ENCODE data around the gene MCIDAS. TPM values are rescaled to one million over a fixed set of nuclear protein-coding genes. Genes with fewer than 3 reads are reported as not detected.

MCIDAS gene
- total and polyA plus RNA-seq, 10 of the 15 experiments (the other 5 are each of a cell fraction or from before 2014, with no cell fraction given), result not detected

DNA sequence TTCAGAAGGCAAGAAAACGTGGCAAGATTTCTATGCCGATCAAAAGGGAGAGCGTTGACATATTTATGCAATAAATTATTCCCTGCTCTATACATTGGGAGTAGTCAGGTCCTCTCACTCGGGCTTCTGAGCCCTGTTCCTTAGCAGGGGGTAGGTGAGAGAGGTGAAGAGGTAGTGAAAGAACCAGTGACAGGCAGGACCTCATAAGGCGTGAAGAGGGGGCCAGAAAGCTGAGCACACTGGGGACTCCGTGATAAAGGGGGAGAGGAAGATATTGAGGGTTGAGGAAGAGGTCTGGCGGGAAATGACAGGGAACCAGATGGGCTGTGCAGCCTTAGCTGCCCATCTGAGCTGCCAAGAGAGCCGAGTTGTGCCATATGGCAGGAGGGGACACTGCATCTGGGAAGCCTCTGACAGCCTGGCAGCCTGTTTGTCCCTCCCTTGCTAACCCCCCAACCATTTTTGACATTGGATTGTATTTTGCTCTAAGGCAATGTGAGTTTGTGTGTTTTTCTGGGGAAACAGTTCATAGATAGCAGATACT, 53.4 kb downstream of the MCIDAS start:
- WGBS (ENCODE audit: insufficient coverage, insufficient replicate concordance, low lambda C conversion rate, missing lambda C conversion rate), result 7% methylated on average over 8 of the region's 8 CpGs
- in situ Hi-C loops (cut with MboI), result loop anchor here (5.0 to 10.0 kb wide), 2 partner anchors 514 to 1021 kb away; no protein-coding TSS in a partner anchor
- Histone ChIP-seq H3K27ac (ENCODE audit: control insufficient read depth, insufficient read depth) (no peak overlapping the region), H3K36me3 (ENCODE audit: control insufficient read depth in 2 of 2, insufficient read depth in 2 of 2, low read length in 1 of 2) (no peaks in the 10 kb centered on the region), H3K9ac (ENCODE audit: control insufficient read depth, insufficient read depth, low read length) (no peak overlapping the region), H3K79me2 (ENCODE audit: control insufficient read depth, insufficient read depth, low read length) (no peaks in the 10 kb centered on the region), H3K9me3 (replicated peaks; ENCODE audit: control insufficient read depth, insufficient read depth, low read length) (no peaks in the 10 kb centered on the region; the same call in 2 of the 3 replicates), H4K20me1 (ENCODE audit: control insufficient read depth, insufficient read depth) (no peaks in the 10 kb centered on the region), H2AFZ (ENCODE audit: control insufficient read depth, low read depth, low read length) (peak overlapping the region; percentile 72), H3K4me3 (peak overlapping the region; percentile 68), H3K4me2 (ENCODE audit: control insufficient read depth, insufficient read depth) (peak overlapping the region; percentile 99), H3K4me1 (ENCODE audit: control insufficient read depth, insufficient read depth, low read length) (peaks cover 9% of the 10 kb centered on the region), H3K27me3 (replicated peaks in 1 of 2; ENCODE audit: control insufficient read depth in 2 of 2, insufficient read depth in 2 of 2, low read length in 1 of 2) (peaks cover 3 to 22% of the 10 kb centered on the region in 2 experiments; a peak in 3 of 4 replicates)
- SMC1A ChIA-PET (ENCODE audit: uncharacterized antibody, unreplicated experiment), result no interaction called here
- no TSS peak for BruUV-seq (replicated peaks)
- CTCF ChIA-PET, result interaction anchor here (1.0 to 1.4 kb wide), 2 partner anchors 17 to 518 kb away, joined by 4 read pairs; no protein-coding TSS in a partner anchor
- peak; percentile 5 for ATAC-seq
- intact Hi-C loops (cut with micrococcal nuclease; ENCODE audit: unreplicated experiment), result loop anchor here (2.0 to 10.0 kb wide), 5 partner anchors 84 to 1091 kb away; partner anchors contain the start of genes DHX29 and MTREX
- no peak for DNase-seq (ENCODE audit: low read depth, low spot score)
- TF ChIP-seq BMI1 (IDR thresholded peaks at IDR 0.05; ENCODE audit: borderline replicate concordance) (peak; percentile 8; the same call in 1 of the 2 replicates), RAD21 (IDR thresholded peaks at IDR 0.05; ENCODE audit: insufficient read depth, low read depth, low read length) (no peak)
- RAD21 ChIA-PET (ENCODE audit: unreplicated experiment), result interaction anchor here (0.6 kb wide), 1 partner anchor 1381 kb away, joined by 3 read pairs; no protein-coding TSS in a partner anchor
- no peak for FAIRE-seq
- POLR2A ChIA-PET, result interaction anchor here (0.7 kb wide), 1 partner anchor 22 kb away, joined by 6 read pairs; no protein-coding TSS in a partner anchor

GRCh38 chr5:55172937-55173686, 54.0 kb downstream of the MCIDAS start, which contains the start of gene CDC20B:
TSS of gene CDC20B (minus strand) at chr5:55173177. CDS start at chr5:55173000, 177 bp downstream.
- Histone ChIP-seq H3K9me3 (replicated peaks; ENCODE audit: control insufficient read depth, insufficient read depth, low read length) (no peaks in the 10 kb centered on the region; the same call in 2 of the 3 replicates), H3K27me3 (replicated peaks in 1 of 2; ENCODE audit: control insufficient read depth in 2 of 2, insufficient read depth in 2 of 2, low read length in 1 of 2) (peaks cover 3 to 22% of the 10 kb centered on the region in 2 experiments; a peak in 3 of 4 replicates), H3K4me1 (ENCODE audit: control insufficient read depth, insufficient read depth, low read length) (peaks cover 9% of the 10 kb centered on the region), H3K4me2 (ENCODE audit: control insufficient read depth, insufficient read depth) (peak within 1 kb of the TSS; percentile 99), H3K27ac (ENCODE audit: control insufficient read depth, insufficient read depth) (no peak within 1 kb of the TSS), H3K9ac (ENCODE audit: control insufficient read depth, insufficient read depth, low read length) (no peak within 1 kb of the TSS), H3K4me3 (peak within 1 kb of the TSS; percentile 69), H4K20me1 (ENCODE audit: control insufficient read depth, insufficient read depth) (no peaks in the 10 kb centered on the region), H2AFZ (ENCODE audit: control insufficient read depth, low read depth, low read length) (peak within 1 kb of the TSS; percentile 72), H3K79me2 (ENCODE audit: control insufficient read depth, insufficient read depth, low read length) (no peaks in the 10 kb centered on the region), H3K36me3 (ENCODE audit: control insufficient read depth in 2 of 2, insufficient read depth in 2 of 2, low read length in 1 of 2) (no peaks in the 10 kb centered on the region)
- BruUV-seq (replicated peaks), result no TSS peak
- ChIA-PET CTCF (interaction anchor here (1.0 to 3.1 kb wide), 8 partner anchors 9 to 1027 kb away, joined by 3 to 23 read pairs (median 4); partner anchors contain the start of gene GPX8), SMC1A (ENCODE audit: uncharacterized antibody, unreplicated experiment) (interaction anchor here (1.1 kb wide), 2 partner anchors 11 to 60 kb away, joined by 3 to 5 read pairs; partner anchors contain the start of gene CCNO), POLR2A (interaction anchor here (0.7 kb wide), 1 partner anchor 21 kb away, joined by 6 read pairs; no protein-coding TSS in a partner anchor), RAD21 (ENCODE audit: unreplicated experiment) (interaction anchor here (1.2 kb wide), 1 partner anchor 519 kb away, joined by 9 read pairs; no protein-coding TSS in a partner anchor)
- no peak for DNase-seq (ENCODE audit: low read depth, low spot score)
- in situ Hi-C loops (cut with MboI), result loop anchor here (5.0 to 10.0 kb wide), 2 partner anchors 514 to 1022 kb away; no protein-coding TSS in a partner anchor
- no peak for FAIRE-seq
- intact Hi-C loops (cut with micrococcal nuclease; ENCODE audit: unreplicated experiment), result loop anchor here (2.0 to 10.0 kb wide), 5 partner anchors 84 to 1092 kb away; partner anchors contain the start of genes DHX29 and MTREX
- 3% methylated on average over 45 of the region's 69 CpGs for WGBS (ENCODE audit: insufficient coverage, insufficient replicate concordance, low lambda C conversion rate, missing lambda C conversion rate)
- peak; percentile 95 for ATAC-seq
- TF ChIP-seq PAX8 (IDR thresholded peaks at IDR 0.05) (no peak), SREBF2 (IDR thresholded peaks at IDR 0.05; ENCODE audit: low read length) (no peak), FOS (IDR thresholded peaks at IDR 0.05; ENCODE audit: borderline replicate concordance, extremely low read depth, insufficient read length) (no peak), CHD1 (IDR thresholded peaks at IDR 0.05; ENCODE audit: low read depth, low read length) (no peak), FOXK2 (IDR thresholded peaks at IDR 0.05) (no peak), YY1 (IDR thresholded peaks at IDR 0.05; ENCODE audit: low read depth, low read length) (no peak), IKZF2 (IDR thresholded peaks at IDR 0.05) (no peak), SMAD1 (IDR thresholded peaks at IDR 0.05; ENCODE audit: low read depth, partially characterized antibody) (no peak), MLLT1 (IDR thresholded peaks at IDR 0.05) (no peak)
- TF ChIP-seq, protein P1, sequence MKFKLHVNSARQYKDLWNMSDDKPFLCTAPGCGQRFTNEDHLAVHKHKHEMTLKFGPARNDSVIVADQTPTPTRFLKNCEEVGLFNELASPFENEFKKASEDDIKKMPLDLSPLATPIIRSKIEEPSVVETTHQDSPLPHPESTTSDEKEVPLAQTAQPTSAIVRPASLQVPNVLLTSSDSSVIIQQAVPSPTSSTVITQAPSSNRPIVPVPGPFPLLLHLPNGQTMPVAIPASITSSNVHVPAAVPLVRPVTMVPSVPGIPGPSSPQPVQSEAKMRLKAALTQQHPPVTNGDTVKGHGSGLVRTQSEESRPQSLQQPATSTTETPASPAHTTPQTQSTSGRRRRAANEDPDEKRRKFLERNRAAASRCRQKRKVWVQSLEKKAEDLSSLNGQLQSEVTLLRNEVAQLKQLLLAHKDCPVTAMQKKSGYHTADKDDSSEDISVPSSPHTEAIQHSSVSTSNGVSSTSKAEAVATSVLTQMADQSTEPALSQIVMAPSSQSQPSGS (IDR thresholded peaks at IDR 0.05; ENCODE audit: low read length), result no peak
